ENCODE results near the gene ACTN4.

GRCh38 chr19:38736413-38737280 lies 89.2 kb downstream of the ACTN4 start:
- TF ChIP-seq CTCF (IDR thresholded peaks at IDR 0.05) (no peak), POLR2A (IDR thresholded peaks at IDR 0.05) (no peak)
